ENCODE measurements around the gene POU2F2. TPM values are rescaled to one million over a fixed set of nuclear protein-coding genes. Genes with fewer than 3 reads are reported as not detected.
A peak's percentile ranks its signal among the peaks of the same experiment; 100 is the strongest.

The POU2F2 gene
- total and polyA plus RNA-seq, 8 donors: 0.87 to 10.0 (median 1.6) TPM

DNA sequence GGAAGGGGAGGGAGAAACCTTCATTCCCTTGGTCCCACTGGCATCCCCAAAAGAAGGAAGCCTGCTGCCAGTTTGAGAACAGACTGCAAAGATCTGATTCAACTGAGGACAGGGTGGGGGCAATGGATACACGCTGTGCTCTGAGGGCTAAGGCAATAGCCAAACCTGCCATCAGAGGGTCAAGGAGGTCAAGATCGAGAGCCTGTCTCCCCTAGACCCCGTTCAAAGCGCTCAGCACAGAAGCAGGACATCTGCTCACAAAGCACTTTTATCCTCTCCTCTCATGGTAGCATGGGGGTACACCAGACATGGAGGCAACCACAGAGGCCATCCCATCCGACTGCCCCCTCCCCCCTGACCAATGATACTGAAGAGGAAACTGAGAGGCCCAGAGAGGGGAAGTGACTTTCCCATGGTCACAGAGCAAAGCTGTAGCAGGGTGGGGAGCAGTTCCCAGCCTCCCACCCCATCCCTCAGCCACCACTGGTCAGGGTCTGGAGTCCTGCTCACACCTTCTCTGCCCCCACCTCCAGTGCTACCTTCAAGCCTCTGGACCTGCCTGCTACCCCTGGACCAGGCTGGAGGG, 11.1 kb downstream of the POU2F2 start:
- ATAC-seq: no peak
- Histone ChIP-seq H3K36me3 (peaks cover 0 to 5% of the 10 kb centered on the region in 2 donors), H3K4me1 (peaks cover 0 to 44% of the 10 kb centered on the region in 2 donors), H3K4me3 (peak overlapping the region in 1 of 2 donors; percentile 14), H3K27me3 (peaks cover 0 to 15% of the 10 kb centered on the region in 2 donors), H3K9me3 (no peaks in the 10 kb centered on the region), H3K27ac (peak overlapping the region in 1 of 2 donors; percentile 61)
- TF ChIP-seq, protein P1, sequence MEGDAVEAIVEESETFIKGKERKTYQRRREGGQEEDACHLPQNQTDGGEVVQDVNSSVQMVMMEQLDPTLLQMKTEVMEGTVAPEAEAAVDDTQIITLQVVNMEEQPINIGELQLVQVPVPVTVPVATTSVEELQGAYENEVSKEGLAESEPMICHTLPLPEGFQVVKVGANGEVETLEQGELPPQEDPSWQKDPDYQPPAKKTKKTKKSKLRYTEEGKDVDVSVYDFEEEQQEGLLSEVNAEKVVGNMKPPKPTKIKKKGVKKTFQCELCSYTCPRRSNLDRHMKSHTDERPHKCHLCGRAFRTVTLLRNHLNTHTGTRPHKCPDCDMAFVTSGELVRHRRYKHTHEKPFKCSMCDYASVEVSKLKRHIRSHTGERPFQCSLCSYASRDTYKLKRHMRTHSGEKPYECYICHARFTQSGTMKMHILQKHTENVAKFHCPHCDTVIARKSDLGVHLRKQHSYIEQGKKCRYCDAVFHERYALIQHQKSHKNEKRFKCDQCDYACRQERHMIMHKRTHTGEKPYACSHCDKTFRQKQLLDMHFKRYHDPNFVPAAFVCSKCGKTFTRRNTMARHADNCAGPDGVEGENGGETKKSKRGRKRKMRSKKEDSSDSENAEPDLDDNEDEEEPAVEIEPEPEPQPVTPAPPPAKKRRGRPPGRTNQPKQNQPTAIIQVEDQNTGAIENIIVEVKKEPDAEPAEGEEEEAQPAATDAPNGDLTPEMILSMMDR (IDR thresholded peaks at IDR 0.05): no peak
- intact Hi-C loops (cut with DNase I): no loop called here
- no peak for DNase-seq

- peak overlapping the region in 1 of 2 donors; percentile 61 for H3K27ac ChIP-seq
- H3K36me3 ChIP-seq: peaks cover 0 to 5% of the 10 kb centered on the region in 2 donors
- H3K9me3 ChIP-seq: no peaks in the 10 kb centered on the region
- peaks cover 0 to 41% of the 10 kb centered on the region in 2 donors for H3K4me1 ChIP-seq
- ATAC-seq: no peak
- no peak for DNase-seq
- TF ChIP-seq, protein P1 (IDR thresholded peaks at IDR 0.05): no peak
- peaks cover 0 to 15% of the 10 kb centered on the region in 2 donors for H3K27me3 ChIP-seq
- intact Hi-C loops (cut with DNase I): no loop called here
- H3K4me3 ChIP-seq: no peak overlapping the region
Observed at GRCh38 chr19:42120276-42120980, 11.8 kb downstream of the POU2F2 start.

GRCh38 chr19:42117076-42117475, 15.2 kb downstream of the POU2F2 start:
- Histone ChIP-seq H3K27ac (no peak overlapping the region), H3K4me1 (peaks cover 0 to 17% of the 10 kb centered on the region in 2 donors), H3K36me3 (peaks cover 0 to 5% of the 10 kb centered on the region in 2 donors), H3K27me3 (no peaks in the 10 kb centered on the region), H3K9me3 (no peaks in the 10 kb centered on the region), H3K4me3 (no peak overlapping the region)
- ATAC-seq (no peak), DNase-seq (no peak)
- intact Hi-C loops (cut with DNase I): no loop called here
- TF ChIP-seq, protein P1 (IDR thresholded peaks at IDR 0.05): no peak

DNA sequence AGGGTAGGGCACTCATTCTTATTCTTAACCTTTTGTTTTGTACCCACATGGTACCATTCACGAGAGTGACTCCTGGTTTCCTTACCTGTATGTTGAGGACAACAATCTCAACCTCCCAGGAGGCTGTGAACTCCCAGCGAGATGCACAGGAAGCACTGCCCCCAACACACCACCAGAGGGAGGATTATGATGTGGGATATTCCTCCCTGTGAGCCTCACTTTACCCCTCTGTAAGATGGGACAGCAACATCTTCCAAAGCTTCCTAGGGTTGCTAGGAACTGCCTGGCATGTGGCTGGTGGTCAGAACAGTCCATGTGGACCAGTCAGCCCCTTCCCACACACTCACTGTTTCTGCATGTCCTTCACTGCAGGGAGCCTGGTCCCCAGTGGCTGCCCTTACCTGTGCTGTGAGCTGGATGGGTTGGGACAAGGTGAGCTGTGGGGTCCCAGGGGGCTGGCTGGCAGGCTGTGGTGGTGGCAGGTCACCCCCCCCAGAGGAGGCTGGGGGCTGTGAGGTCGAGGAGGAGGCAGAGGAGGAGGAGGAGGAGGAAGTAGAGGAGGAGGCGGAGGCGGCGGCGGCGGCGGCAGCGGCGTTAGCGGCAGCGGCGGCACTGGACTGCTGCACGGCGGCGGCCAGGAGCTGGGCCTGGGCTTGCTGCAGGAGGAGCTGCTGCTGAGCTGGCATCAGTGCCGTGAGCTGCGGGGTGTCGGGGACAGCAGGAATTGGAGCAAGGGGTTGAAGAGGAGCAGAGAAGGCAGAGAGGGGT, 15.8 kb downstream of the POU2F2 start:
- no peak for ATAC-seq
- peaks cover 0 to 11% of the 10 kb centered on the region in 2 donors for H3K4me1 ChIP-seq
- no peak overlapping the region for H3K27ac ChIP-seq
- intact Hi-C loops (cut with DNase I): no loop called here
- no peak for DNase-seq
- TF ChIP-seq, protein P1 (IDR thresholded peaks at IDR 0.05): no peak
- no peak overlapping the region for H3K4me3 ChIP-seq
- no peaks in the 10 kb centered on the region for H3K9me3 ChIP-seq
- H3K27me3 ChIP-seq: no peaks in the 10 kb centered on the region
- peaks cover 0 to 5% of the 10 kb centered on the region in 2 donors for H3K36me3 ChIP-seq

GRCh38 chr19:42115705-42116104, 16.5 kb downstream of the POU2F2 start:
- H3K9me3 ChIP-seq: no peaks in the 10 kb centered on the region
- H3K27ac ChIP-seq: no peak overlapping the region
- peaks cover 0 to 3% of the 10 kb centered on the region in 2 donors for H3K4me1 ChIP-seq
- TF ChIP-seq, protein P1 (IDR thresholded peaks at IDR 0.05): no peak
- intact Hi-C loops (cut with DNase I): no loop called here
- H3K36me3 ChIP-seq: peaks cover 0 to 5% of the 10 kb centered on the region in 2 donors
- no peak overlapping the region for H3K4me3 ChIP-seq
- no peak for DNase-seq
- no peaks in the 10 kb centered on the region for H3K27me3 ChIP-seq
- no peak for ATAC-seq

All from left lung (tissue), 10 donors.